ENCODE results near the gene LGI4. TPM values are rescaled to one million over a fixed set of nuclear protein-coding genes. Genes with fewer than 3 reads are reported as not detected.

LGI4 gene
- total RNA-seq, 2 donors from 2014 or later, result 1.6 to 3.9 TPM

DNA sequence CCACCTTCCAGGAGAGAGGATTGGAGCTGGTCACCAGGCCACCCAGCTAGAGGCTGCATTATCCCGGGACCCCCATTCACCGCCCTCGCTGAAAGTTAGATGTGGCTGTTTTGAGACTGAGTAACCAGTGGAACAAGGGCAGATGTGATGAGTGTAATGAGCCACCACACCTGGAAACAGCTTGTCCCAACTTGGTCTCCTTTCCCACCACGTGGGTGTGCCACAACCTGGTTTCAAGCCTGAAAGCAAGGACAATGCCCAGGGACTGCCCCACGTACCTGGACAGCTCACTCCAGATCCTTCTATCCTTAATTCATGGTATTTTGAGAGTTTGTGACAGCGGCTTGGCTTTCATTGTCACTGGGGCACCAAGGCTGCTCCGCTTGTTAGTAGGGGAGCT lies 7.0 kb downstream of the LGI4 start:
- H3K27me3 ChIP-seq, result no peaks in the 10 kb centered on the region
- 86 to 91% methylated on average over 7 of the region's 7 CpGs for WGBS, 2 donors
- no peak overlapping the region for H3K4me3 ChIP-seq
- no peak for TF ChIP-seq POLR2A (IDR thresholded peaks at IDR 0.05)
- TF ChIP-seq, protein P1, sequence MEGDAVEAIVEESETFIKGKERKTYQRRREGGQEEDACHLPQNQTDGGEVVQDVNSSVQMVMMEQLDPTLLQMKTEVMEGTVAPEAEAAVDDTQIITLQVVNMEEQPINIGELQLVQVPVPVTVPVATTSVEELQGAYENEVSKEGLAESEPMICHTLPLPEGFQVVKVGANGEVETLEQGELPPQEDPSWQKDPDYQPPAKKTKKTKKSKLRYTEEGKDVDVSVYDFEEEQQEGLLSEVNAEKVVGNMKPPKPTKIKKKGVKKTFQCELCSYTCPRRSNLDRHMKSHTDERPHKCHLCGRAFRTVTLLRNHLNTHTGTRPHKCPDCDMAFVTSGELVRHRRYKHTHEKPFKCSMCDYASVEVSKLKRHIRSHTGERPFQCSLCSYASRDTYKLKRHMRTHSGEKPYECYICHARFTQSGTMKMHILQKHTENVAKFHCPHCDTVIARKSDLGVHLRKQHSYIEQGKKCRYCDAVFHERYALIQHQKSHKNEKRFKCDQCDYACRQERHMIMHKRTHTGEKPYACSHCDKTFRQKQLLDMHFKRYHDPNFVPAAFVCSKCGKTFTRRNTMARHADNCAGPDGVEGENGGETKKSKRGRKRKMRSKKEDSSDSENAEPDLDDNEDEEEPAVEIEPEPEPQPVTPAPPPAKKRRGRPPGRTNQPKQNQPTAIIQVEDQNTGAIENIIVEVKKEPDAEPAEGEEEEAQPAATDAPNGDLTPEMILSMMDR (IDR thresholded peaks at IDR 0.05), result no peak
- peaks cover 20% of the 10 kb centered on the region for H3K4me1 ChIP-seq
- no peak for DNase-seq
- no peak overlapping the region for H3K27ac ChIP-seq
- no peaks in the 10 kb centered on the region for H3K9me3 ChIP-seq
- no peaks in the 10 kb centered on the region for H3K36me3 ChIP-seq (replicated peaks in 1 of 2; ENCODE audit: insufficient read depth in 1 of 2, low read depth in 2 of 2)
- intact Hi-C loops (cut with DNase I), result no loop called here
- no peak for ATAC-seq

DNA sequence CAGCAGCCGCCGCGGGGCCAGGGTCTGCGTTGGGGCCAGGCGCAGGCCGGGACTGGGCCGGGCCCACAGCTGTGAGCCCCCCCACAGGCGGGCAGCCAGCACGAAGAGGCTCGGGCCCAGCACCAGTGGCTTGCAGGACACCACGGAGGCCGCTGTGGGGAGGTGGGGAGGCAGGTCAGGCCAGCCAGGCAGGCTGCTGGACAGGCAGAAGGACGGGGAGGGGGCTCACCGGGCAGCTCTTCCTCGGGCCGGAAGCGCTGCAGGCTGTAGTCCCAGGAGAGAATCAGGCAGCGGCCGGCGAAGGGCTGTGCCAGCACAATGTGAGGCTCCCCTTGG lies 8.3 kb downstream of the LGI4 start:
- TF ChIP-seq, protein P1 (IDR thresholded peaks at IDR 0.05), result no peak
- no peak for TF ChIP-seq POLR2A (IDR thresholded peaks at IDR 0.05)
- no peaks in the 10 kb centered on the region for H3K36me3 ChIP-seq (replicated peaks in 1 of 2; ENCODE audit: insufficient read depth in 1 of 2, low read depth in 2 of 2)
- H3K9me3 ChIP-seq, result no peaks in the 10 kb centered on the region
- no peak overlapping the region for H3K4me3 ChIP-seq
- H3K4me1 ChIP-seq, result peaks cover 20% of the 10 kb centered on the region
- H3K27me3 ChIP-seq, result no peaks in the 10 kb centered on the region
- 50 to 72% methylated on average over 1 to 17 of the region's 20 CpGs for WGBS, 2 donors
- H3K27ac ChIP-seq, result no peak overlapping the region
- DNase-seq, result no peak
- no peak for ATAC-seq
- intact Hi-C loops (cut with DNase I), result no loop called here

GRCh38 chr19:35125749-35126623 lies 8.9 kb downstream of the LGI4 start:
- ATAC-seq (no peak), DNase-seq (no peak)
- intact Hi-C loops (cut with DNase I), result no loop called here
- H3K9me3 ChIP-seq, result no peaks in the 10 kb centered on the region
- peaks cover 20% of the 10 kb centered on the region for H3K4me1 ChIP-seq
- H3K27ac ChIP-seq, result no peak overlapping the region
- H3K27me3 ChIP-seq, result no peaks in the 10 kb centered on the region
- H3K36me3 ChIP-seq (replicated peaks in 1 of 2; ENCODE audit: insufficient read depth in 1 of 2, low read depth in 2 of 2), result no peaks in the 10 kb centered on the region
- TF ChIP-seq POLR2A (IDR thresholded peaks at IDR 0.05), result no peak
- TF ChIP-seq, protein P1 (IDR thresholded peaks at IDR 0.05), result no peak
- H3K4me3 ChIP-seq, result no peak overlapping the region
- 83 to 100% methylated on average over 1 to 29 of the region's 35 CpGs for WGBS, 2 donors

DNA sequence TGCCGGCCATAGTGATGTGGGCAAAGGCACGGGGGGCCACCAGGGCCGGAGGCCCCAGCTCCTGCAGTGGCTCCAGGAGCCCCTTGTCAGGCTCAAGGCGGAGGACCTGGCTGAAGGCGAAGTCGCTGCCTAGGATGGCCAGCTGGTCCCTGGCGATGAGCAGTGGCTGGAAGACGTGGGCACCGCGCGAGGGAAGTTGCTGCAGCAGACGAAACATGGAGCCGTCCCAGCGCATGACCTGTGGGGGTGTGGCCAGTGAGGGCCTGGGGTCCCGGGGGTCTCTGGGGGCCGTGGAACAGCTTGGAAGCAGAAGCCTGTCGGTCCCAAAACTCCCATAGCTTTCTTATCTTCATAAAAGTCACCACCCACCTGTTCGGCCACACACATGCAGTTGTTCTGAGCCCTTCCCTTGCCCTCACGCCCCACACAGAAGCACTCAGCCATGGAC lies 9.6 kb downstream of the LGI4 start:
- no peak for DNase-seq
- no peaks in the 10 kb centered on the region for H3K36me3 ChIP-seq (replicated peaks in 1 of 2; ENCODE audit: insufficient read depth in 1 of 2, low read depth in 2 of 2)
- ATAC-seq, result no peak
- intact Hi-C loops (cut with DNase I), result no loop called here
- 80 to 92% methylated on average over 13 to 18 of the region's 19 CpGs for WGBS, 2 donors
- H3K27me3 ChIP-seq, result no peaks in the 10 kb centered on the region
- no peak overlapping the region for H3K4me3 ChIP-seq
- H3K4me1 ChIP-seq, result peaks cover 20% of the 10 kb centered on the region
- no peaks in the 10 kb centered on the region for H3K9me3 ChIP-seq
- TF ChIP-seq POLR2A (IDR thresholded peaks at IDR 0.05), result no peak
- TF ChIP-seq, protein P1 (IDR thresholded peaks at IDR 0.05), result no peak
- H3K27ac ChIP-seq, result no peak overlapping the region
